HepG2 (cell line): ENCODE data around the gene C1R. TPM values are rescaled to one million over a fixed set of nuclear protein-coding genes. Genes with fewer than 3 reads are reported as not detected.

ENCODE experiments used
- ATAC-seq: fragments of 200-7000 bp; cut with Tn5 transposase; 3 replicates; pipeline ENCODE4 v1.9.1; 2020; ENCODE audit warnings: mild to moderate bottlenecking, moderate library complexity
- BruUV-seq: library from RNA; stranded (reverse); fragments of 400-500 nt; replicated peaks from 2 replicates; lab custom pipeline; 2021; lab: Mats Ljungman, UMichigan
- CTCF ChIA-PET: fragments of 300-600 bp; formaldehyde crosslinking; extraction: SDS; loops from one replicate; lab custom pipeline; 2021; ENCODE audit warnings: low total read pairs, inconsistent platforms, low intra/inter-chr PET ratio; lab: Yijun Ruan, JAX
- POLR2A ChIA-PET: fragments of 350-600 bp; sonication (Branson Sonifier 250); formaldehyde crosslinking; loops from one replicate; lab custom pipeline; 2020; ENCODE audit warnings: antibody characterized with exemption, inconsistent platforms; lab: Yijun Ruan, JAX
- DNase-seq: peaks from one replicate; pipeline ENCODE4 v3.0.0-alpha.2; 2015; ENCODE audit warnings: low spot score
- FAIRE-seq: peaks from 3 replicates; lab custom pipeline; 2011; peaks lifted over from hg19 to GRCh38; lab: Jason Lieb, UNC
- H2AFZ ChIP-seq: one replicate; pipeline ENCODE4 v1.6.1; 2011; ENCODE audit warnings: low read length, inconsistent platforms
- H3K27ac ChIP-seq: fragments of 300-600 bp; 3 replicates; pipeline ENCODE4 v1.8.0; 2011; ENCODE audit warnings: mixed run types, mild to moderate bottlenecking, mixed read lengths, low read length, inconsistent platforms; ENCODE audit not compliant: insufficient read depth; ENCODE audit errors: extremely low read length
- H3K27me3 ChIP-seq, 2 experiments: fragments of 200-600 bp in 1 of 2; 2 replicates in 1 of 2; 3 replicates in 1 of 2; pipeline versions ENCODE4 v1.6.0 to v1.8.0; 2011; ENCODE audit warnings: low read length in 2 of 2, mild to moderate bottlenecking in 2 of 2, moderate library complexity in 2 of 2, inconsistent platforms in 1 of 2; ENCODE audit not compliant: insufficient read depth in 2 of 2, control insufficient read depth in 1 of 2
- H3K36me3 ChIP-seq, 2 experiments: fragments of 200-600 bp in 1 of 2; replicated peaks in 1 of 2; 2 replicates in 1 of 2; 3 replicates in 1 of 2; pipeline versions ENCODE4 v1.5.1 to v1.8.0; 2011; ENCODE audit warnings: low read length in 2 of 2, inconsistent platforms in 1 of 2; ENCODE audit not compliant: insufficient read depth in 2 of 2, control insufficient read depth in 1 of 2
- H3K4me1 ChIP-seq: 2 replicates; pipeline ENCODE4 v1.5.1; 2012; ENCODE audit warnings: low read length, inconsistent platforms; ENCODE audit not compliant: insufficient read depth
- H3K4me2 ChIP-seq: 2 replicates; pipeline ENCODE4 v1.6.0; 2011; ENCODE audit warnings: low read depth, low read length, inconsistent platforms
- H3K4me3 ChIP-seq, 3 experiments: fragments of 200-600 bp in 1 of 3; sonication (generic), shearing (Covaris generic) in 1 of 3; replicated peaks in 1 of 3; 2 replicates each; pipeline ENCODE4 v1.5.1; 2011 to 2016; ENCODE audit warnings: low read length in 3 of 3, inconsistent platforms in 2 of 3, low read depth in 2 of 3, mild to moderate bottlenecking in 2 of 3, control low read depth in 1 of 3, mixed read lengths in 1 of 3; ENCODE audit not compliant: insufficient read depth in 1 of 3
- H3K79me2 ChIP-seq: one replicate; pipeline ENCODE4 v1.6.1; 2011; ENCODE audit warnings: low read length, inconsistent platforms; ENCODE audit not compliant: insufficient read depth
- H3K9ac ChIP-seq: 2 replicates; pipeline ENCODE4 v1.6.0; 2011; ENCODE audit warnings: mild to moderate bottlenecking, low read depth, low read length, inconsistent platforms; ENCODE audit not compliant: insufficient read depth
- H3K9me3 ChIP-seq: 2 replicates; pipeline ENCODE4 v1.5.1; 2012; ENCODE audit warnings: mild to moderate bottlenecking, low read length
- H4K20me1 ChIP-seq: 2 replicates; pipeline ENCODE4 v1.6.0; 2011; ENCODE audit warnings: inconsistent platforms, mild to moderate bottlenecking, low read length, moderate library complexity; ENCODE audit not compliant: insufficient read depth
- AGO2 ChIP-seq: fragments of 200-400 bp; formaldehyde crosslinking; optimal IDR thresholded peaks from 2 replicates; pipeline ENCODE3; 2017; ENCODE audit warnings: mild to moderate bottlenecking, low read depth, low read length, moderate library complexity
- EED ChIP-seq: sonication (generic); formaldehyde crosslinking; IDR thresholded peaks from 2 replicates; pipeline ENCODE4 v1.5.0; 2020; ENCODE audit warnings: mild to moderate bottlenecking, missing genetic modification reagents
- KDM2A ChIP-seq: sonication (generic); formaldehyde crosslinking; IDR thresholded peaks from 2 replicates; pipeline ENCODE4 v1.4.0; 2020; ENCODE audit warnings: low read depth, missing genetic modification reagents, borderline replicate concordance
- PAF1 ChIP-seq: IDR thresholded peaks from 2 replicates; pipeline ENCODE4 v1.6.1; 2016; ENCODE audit warnings: missing genetic modification reagents, missing compliant biosample characterization
- POLR2G ChIP-seq: fragments of 200-400 bp; formaldehyde crosslinking; IDR thresholded peaks from 2 replicates; pipeline ENCODE4 v1.6.1; 2018; ENCODE audit warnings: mild to moderate bottlenecking, low read depth, low read length, moderate library complexity
- RBM22 ChIP-seq: fragments of 200-400 bp; formaldehyde crosslinking; optimal IDR thresholded peaks from 2 replicates; pipeline ENCODE3; 2017; ENCODE audit warnings: mild to moderate bottlenecking, low read length, moderate library complexity
- SSRP1 ChIP-seq: IDR thresholded peaks from 2 replicates; pipeline ENCODE4 v1.6.1; 2016; ENCODE audit warnings: control low read depth
- ZNF235 ChIP-seq: sonication (generic); formaldehyde crosslinking; IDR thresholded peaks from 2 replicates; pipeline ENCODE4 v1.8.1; 2023; ENCODE audit warnings: mild to moderate bottlenecking, missing genetic modification reagents, borderline replicate concordance
- WGBS: methylation state at CpG from one replicate; pipeline ENCODE4 v1.1.6; 2017; ENCODE audit warnings: low lambda C conversion rate; 5-methylcytosine and 5-hydroxymethylcytosine counted together
- in situ Hi-C: cut with HindIII; loops from 2 replicates; pipeline ENCODE4 v1.10.0; 2017; ENCODE audit warnings: low pct_unique_long_range_greater_than_20kb; ENCODE audit not compliant: extremely low pct_ligation_motif_present
- intact Hi-C: fragments of 100-400 bp; cut with micrococcal nuclease; formaldehyde crosslinking; loops from one replicate; pipeline ENCODE4 v1.10.0; 2022; ENCODE audit not compliant: unreplicated experiment
- polyA plus RNA-seq, 8 experiments: library from polyadenylated mRNA; depleted of rRNA in 3 of 8; stranded (reverse) in 7 of 8; unstranded in 1 of 8; fragments of >200 nt; fragmentation: Illumina TruSeq in 4 of 8; extraction: Trizol in 4 of 8; gene quantifications; 2 replicates each; pipeline versions ENCODE4 v1.2.1 to v1.2.3, GENCODE V29; 2011 to 2016; ENCODE audit warnings: low read depth in 4 of 8, missing spikeins in 1 of 8, mixed read lengths in 1 of 8; ENCODE audit not compliant: insufficient read depth in 1 of 8
- total RNA-seq, 5 experiments: library from RNA; depleted of rRNA; stranded (reverse); fragments of >200 nt; fragmentation: Illumina TruSeq; extraction: Trizol; gene quantifications; 2 replicates each; pipeline ENCODE4 v1.2.3, GENCODE V29; 2016; ENCODE audit warnings: low read depth in 1 of 5
- TF ChIP-seq, protein P1 (sequence below): sonication (generic); formaldehyde crosslinking; IDR thresholded peaks from 2 replicates; pipeline ENCODE4 v1.4.0; 2020; ENCODE audit warnings: missing genetic modification reagents, borderline replicate concordance
- TF ChIP-seq, protein P2 (sequence below): sonication (generic); formaldehyde crosslinking; IDR thresholded peaks from 2 replicates; pipeline ENCODE4 v1.4.0; 2020; ENCODE audit warnings: missing genetic modification reagents, mild to moderate bottlenecking, borderline replicate concordance

Gene C1R
- total and polyA plus RNA-seq, 2 of the 13 experiments (the other 11 are each of a cell fraction or from before 2014, with no cell fraction given), result 3.5 to 6.5 TPM

DNA sequence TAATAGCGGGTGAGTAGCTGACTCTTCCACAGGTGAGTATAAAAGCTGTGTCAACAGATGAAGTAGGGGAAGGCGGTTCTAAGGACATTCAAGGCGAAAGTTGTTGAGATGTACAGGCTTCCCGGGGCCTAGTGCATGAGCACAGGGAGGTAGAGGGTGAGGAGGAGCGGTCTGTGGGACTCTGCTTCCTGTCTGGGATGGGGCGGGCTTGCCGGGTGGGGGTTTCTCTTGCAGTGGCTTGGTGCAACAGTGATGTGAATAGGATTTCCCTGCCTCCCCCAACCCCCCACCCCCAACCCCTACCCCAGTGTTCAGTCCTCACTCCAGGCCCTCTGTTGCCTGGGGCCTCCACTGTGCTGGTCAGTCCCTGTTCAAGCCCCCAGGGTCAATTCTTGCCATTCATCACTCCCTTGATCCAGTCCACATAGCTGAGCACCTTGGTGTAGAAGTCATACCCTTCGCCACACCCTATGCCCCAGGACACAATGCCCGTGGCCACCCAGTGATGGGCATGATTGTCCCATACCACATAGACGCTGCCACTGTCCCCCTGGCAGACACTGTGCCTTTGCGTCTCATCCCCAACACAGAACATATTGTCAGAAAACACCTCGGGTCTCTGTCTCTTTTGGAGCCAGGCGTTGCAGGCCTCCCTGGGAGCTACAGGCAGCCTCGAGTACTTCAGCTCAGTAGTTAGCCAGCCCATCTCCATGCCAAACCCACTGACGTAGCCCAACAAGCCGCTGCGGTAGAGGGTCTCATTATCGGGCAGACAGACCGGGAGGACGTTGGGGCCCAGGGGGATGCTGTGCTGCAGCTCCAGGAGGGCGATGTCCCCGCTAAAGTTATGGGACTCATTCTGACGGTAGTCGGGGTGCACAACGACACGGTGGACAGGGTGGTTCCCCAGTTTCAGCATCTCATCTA is 4.0 kb upstream of the C1R start:
- ATAC-seq (no peak), DNase-seq (no peak), FAIRE-seq (no peak)
- BruUV-seq, result no TSS peak
- H3K27ac ChIP-seq, result no peak overlapping the region
- H3K9me3 ChIP-seq, result no peaks in the 10 kb centered on the region
- intact Hi-C loops, result no loop called here
- no peak overlapping the region for H3K9ac ChIP-seq
- ChIA-PET POLR2A (interaction anchor here (0.8 to 3.6 kb wide), 5 partner anchors 9 to 153 kb away, joined by 3 to 34 read pairs (median 5); partner anchors contain the start of genes C12orf57, C1RL and RNU7-1), CTCF (no interaction called here)
- H2AFZ ChIP-seq, result no peak overlapping the region
- H3K79me2 ChIP-seq, result no peaks in the 10 kb centered on the region
- H3K36me3 ChIP-seq, result peaks cover 2 to 7% of the 10 kb centered on the region in 2 experiments; a peak in 3 of 5 replicates
- peak; percentile 83 for TF ChIP-seq AGO2
- TF ChIP-seq, protein P1, sequence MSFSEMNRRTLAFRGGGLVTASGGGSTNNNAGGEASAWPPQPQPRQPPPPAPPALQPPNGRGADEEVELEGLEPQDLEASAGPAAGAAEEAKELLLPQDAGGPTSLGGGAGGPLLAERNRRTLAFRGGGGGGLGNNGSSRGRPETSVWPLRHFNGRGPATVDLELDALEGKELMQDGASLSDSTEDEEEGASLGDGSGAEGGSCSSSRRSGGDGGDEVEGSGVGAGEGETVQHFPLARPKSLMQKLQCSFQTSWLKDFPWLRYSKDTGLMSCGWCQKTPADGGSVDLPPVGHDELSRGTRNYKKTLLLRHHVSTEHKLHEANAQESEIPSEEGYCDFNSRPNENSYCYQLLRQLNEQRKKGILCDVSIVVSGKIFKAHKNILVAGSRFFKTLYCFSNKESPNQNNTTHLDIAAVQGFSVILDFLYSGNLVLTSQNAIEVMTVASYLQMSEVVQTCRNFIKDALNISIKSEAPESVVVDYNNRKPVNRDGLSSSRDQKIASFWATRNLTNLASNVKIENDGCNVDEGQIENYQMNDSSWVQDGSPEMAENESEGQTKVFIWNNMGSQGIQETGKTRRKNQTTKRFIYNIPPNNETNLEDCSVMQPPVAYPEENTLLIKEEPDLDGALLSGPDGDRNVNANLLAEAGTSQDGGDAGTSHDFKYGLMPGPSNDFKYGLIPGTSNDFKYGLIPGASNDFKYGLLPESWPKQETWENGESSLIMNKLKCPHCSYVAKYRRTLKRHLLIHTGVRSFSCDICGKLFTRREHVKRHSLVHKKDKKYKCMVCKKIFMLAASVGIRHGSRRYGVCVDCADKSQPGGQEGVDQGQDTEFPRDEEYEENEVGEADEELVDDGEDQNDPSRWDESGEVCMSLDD, result no peak
- TF ChIP-seq SSRP1, result 0 out of 2 replicates have a peak, but pooled peaks have one; percentile 14
- TF ChIP-seq EED (CRISPR knock-in tag), result no peak
- TF ChIP-seq POLR2G, result 0 out of 2 replicates have a peak, but pooled peaks have one; percentile 47
- TF ChIP-seq, protein P2, sequence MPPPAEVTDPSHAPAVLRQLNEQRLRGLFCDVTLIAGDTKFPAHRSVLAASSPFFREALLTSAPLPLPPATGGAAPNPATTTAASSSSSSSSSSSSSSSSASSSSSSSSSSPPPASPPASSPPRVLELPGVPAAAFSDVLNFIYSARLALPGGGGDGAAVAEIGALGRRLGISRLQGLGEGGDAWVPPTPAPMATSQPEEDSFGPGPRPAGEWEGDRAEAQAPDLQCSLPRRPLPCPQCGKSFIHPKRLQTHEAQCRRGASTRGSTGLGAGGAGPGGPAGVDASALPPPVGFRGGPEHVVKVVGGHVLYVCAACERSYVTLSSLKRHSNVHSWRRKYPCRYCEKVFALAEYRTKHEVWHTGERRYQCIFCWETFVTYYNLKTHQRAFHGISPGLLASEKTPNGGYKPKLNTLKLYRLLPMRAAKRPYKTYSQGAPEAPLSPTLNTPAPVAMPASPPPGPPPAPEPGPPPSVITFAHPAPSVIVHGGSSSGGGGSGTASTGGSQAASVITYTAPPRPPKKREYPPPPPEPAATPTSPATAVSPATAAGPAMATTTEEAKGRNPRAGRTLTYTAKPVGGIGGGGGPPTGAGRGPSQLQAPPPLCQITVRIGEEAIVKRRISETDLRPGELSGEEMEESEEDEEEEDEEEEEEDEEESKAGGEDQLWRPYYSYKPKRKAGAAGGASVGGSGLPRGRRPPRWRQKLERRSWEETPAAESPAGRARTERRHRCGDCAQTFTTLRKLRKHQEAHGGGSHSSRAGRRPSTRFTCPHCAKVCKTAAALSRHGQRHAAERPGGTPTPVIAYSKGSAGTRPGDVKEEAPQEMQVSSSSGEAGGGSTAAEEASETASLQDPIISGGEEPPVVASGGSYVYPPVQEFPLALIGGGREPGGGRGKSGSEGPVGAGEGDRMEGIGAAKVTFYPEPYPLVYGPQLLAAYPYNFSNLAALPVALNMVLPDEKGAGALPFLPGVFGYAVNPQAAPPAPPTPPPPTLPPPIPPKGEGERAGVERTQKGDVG, result no peak
- TF ChIP-seq ZNF235 (CRISPR knock-in tag), result no peak
- TF ChIP-seq KDM2A, result 0 out of 2 replicates have a peak, but pooled peaks have one; percentile 8
- peak; percentile 86 for TF ChIP-seq PAF1
- TF ChIP-seq RBM22, result peak; percentile 12
- H3K4me3 ChIP-seq, result no peak overlapping the region
- in situ Hi-C loops, result no loop called here
- H4K20me1 ChIP-seq, result no peaks in the 10 kb centered on the region; the same call in 1 of the 2 replicates
- H3K4me2 ChIP-seq, result no peak overlapping the region
- H3K27me3 ChIP-seq, result no peaks in the 10 kb centered on the region
- WGBS, result 95% methylated on average over 26 of the region's 26 CpGs
- peaks cover 27% of the 10 kb centered on the region for H3K4me1 ChIP-seq
